SK-N-SH treated with all-trans-retinoic acid at 6 μM for 48 hours (cell line): ENCODE measurements around the gene FRA10AC1.

Experiments used
- BACH2 ChIP-seq: fragments of 250-450 bp; sonication (Bioruptor Pico); IDR thresholded peaks from 2 replicates; pipeline ENCODE4 v1.9.0; 2021; ENCODE audit warnings: mild to moderate bottlenecking, borderline replicate concordance
- CSDC2 ChIP-seq: fragments of 250-450 bp; sonication (Bioruptor Pico); IDR thresholded peaks from 2 replicates; pipeline ENCODE4 v1.5.0; 2020; ENCODE audit warnings: mild to moderate bottlenecking, moderate library complexity
- PATZ1 ChIP-seq: fragments of 250-450 bp; sonication (Bioruptor Pico); IDR thresholded peaks from 2 replicates; pipeline ENCODE4 v1.8.0; 2020; ENCODE audit warnings: mild to moderate bottlenecking, moderate library complexity, borderline replicate concordance
- POU6F1 ChIP-seq: fragments of 250-450 bp; sonication (Bioruptor Pico); IDR thresholded peaks from 2 replicates; pipeline ENCODE4 v1.8.0; 2021; ENCODE audit warnings: low read depth, mild to moderate bottlenecking, moderate library complexity, borderline replicate concordance
- PPARA ChIP-seq: fragments of 250-450 bp; sonication (Bioruptor Pico); IDR thresholded peaks from 2 replicates; pipeline ENCODE4 v1.5.0; 2020; ENCODE audit warnings: mild to moderate bottlenecking, borderline replicate concordance
- RARB ChIP-seq: fragments of 250-450 bp; sonication (Bioruptor Pico); IDR thresholded peaks from 2 replicates; pipeline ENCODE4 v1.8.0; 2021; ENCODE audit warnings: mild to moderate bottlenecking, moderate library complexity
- ZNF8 ChIP-seq: fragments of 450-650 bp; formaldehyde crosslinking; IDR thresholded peaks from 2 replicates; pipeline ENCODE4 v1.5.0; 2020; ENCODE audit warnings: mild to moderate bottlenecking, moderate library complexity

- no peak for TF ChIP-seq RARB (CRISPR knock-in tag)
- no peak for TF ChIP-seq CSDC2 (CRISPR knock-in tag)
- no peak for TF ChIP-seq PPARA (CRISPR knock-in tag)
- TF ChIP-seq ZNF8 (CRISPR knock-in tag), result no peak
- no peak for TF ChIP-seq BACH2
- TF ChIP-seq PATZ1, result no peak
- no peak for TF ChIP-seq POU6F1 (CRISPR knock-in tag)
Observed at GRCh38 chr10:93680412-93681047, 21.9 kb downstream of the FRA10AC1 start.
